ENCODE results near the gene SBNO1. TPM values are rescaled to one million over a fixed set of nuclear protein-coding genes. Genes with fewer than 3 reads are reported as not detected.
"Not testable (repeated sequence)": the region's sequence is repeated elsewhere in the genome, so short reads cannot be mapped to it uniquely, and the experiment has no call there.

SBNO1 gene
- total RNA-seq, 1 donor = 38.6 TPM

DNA sequence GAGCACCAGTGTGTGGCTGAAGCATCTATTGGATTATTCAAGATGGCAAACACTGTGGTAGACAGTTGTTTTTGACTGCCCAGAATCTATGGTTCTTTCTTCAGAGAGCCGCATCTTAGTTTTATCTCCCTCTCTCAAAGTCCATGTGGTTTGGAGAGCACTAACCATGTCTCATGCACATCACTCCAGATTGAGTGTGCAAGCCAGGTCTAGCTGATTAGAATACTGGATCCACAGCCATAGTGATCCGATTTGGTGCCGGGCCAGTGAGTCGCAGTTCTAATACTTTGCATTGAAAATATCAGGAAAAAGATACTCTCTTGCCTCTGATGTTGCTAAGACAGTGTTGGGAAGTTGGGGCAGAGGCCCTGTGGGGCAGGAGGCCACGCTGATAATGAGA lies 4.6 kb upstream of the SBNO1 start:
- H3K4me3 ChIP-seq (ENCODE audit: low read depth, low read length) = no peak overlapping the region
- no peak for DNase-seq (ENCODE audit: low read depth)
- TF ChIP-seq, protein P1, sequence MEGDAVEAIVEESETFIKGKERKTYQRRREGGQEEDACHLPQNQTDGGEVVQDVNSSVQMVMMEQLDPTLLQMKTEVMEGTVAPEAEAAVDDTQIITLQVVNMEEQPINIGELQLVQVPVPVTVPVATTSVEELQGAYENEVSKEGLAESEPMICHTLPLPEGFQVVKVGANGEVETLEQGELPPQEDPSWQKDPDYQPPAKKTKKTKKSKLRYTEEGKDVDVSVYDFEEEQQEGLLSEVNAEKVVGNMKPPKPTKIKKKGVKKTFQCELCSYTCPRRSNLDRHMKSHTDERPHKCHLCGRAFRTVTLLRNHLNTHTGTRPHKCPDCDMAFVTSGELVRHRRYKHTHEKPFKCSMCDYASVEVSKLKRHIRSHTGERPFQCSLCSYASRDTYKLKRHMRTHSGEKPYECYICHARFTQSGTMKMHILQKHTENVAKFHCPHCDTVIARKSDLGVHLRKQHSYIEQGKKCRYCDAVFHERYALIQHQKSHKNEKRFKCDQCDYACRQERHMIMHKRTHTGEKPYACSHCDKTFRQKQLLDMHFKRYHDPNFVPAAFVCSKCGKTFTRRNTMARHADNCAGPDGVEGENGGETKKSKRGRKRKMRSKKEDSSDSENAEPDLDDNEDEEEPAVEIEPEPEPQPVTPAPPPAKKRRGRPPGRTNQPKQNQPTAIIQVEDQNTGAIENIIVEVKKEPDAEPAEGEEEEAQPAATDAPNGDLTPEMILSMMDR (IDR thresholded peaks at IDR 0.05; ENCODE audit: insufficient read depth, low read length) = no peak

DNA sequence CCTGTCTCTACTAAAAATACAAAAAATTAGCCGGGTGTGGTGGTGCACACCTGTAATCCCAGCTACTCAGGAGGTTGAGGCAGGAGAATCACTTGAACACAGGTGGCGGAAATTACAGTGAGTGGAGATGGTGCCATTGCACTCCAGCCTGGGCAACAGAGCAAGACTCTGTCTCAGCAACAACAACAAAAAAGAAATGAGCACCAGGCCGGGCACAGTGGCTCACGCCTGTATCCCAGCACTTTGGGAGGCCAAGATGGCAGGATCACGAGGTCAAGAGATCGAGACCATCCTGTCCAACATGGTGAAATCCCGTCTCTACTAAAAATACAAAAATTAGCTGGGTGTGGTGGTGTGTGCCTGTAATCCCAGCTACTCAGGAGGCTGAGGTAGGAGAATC lies 3.8 kb upstream of the SBNO1 start:
- DNase-seq (ENCODE audit: low read depth); H3K4me3 ChIP-seq (ENCODE audit: low read depth, low read length): not testable (repeated sequence)

- peak; percentile 17 for DNase-seq (ENCODE audit: low read depth)
- no peak overlapping the region for H3K4me3 ChIP-seq (ENCODE audit: low read depth, low read length)
- TF ChIP-seq, protein P1 (IDR thresholded peaks at IDR 0.05; ENCODE audit: insufficient read depth, low read length) = no peak
Measured at GRCh38 chr12:123367511-123367910, 2.9 kb upstream of the SBNO1 start.

GRCh38 chr12:123365025-123365917 lies 624 bp upstream of the SBNO1 start:
- H3K4me3 ChIP-seq (ENCODE audit: low read depth, low read length) = peak overlapping the region; percentile 74
- TF ChIP-seq, protein P1 (IDR thresholded peaks at IDR 0.05; ENCODE audit: insufficient read depth, low read length) = peak; percentile 92
- peak; percentile 99 for DNase-seq (ENCODE audit: low read depth)

GRCh38 chr12:123363740-123364531 lies 711 bp downstream of the SBNO1 start:
- DNase-seq (ENCODE audit: low read depth) = no peak
- TF ChIP-seq, protein P1 (IDR thresholded peaks at IDR 0.05; ENCODE audit: insufficient read depth, low read length) = no peak
- peak overlapping the region; percentile 83 for H3K4me3 ChIP-seq (ENCODE audit: low read depth, low read length)

DNA sequence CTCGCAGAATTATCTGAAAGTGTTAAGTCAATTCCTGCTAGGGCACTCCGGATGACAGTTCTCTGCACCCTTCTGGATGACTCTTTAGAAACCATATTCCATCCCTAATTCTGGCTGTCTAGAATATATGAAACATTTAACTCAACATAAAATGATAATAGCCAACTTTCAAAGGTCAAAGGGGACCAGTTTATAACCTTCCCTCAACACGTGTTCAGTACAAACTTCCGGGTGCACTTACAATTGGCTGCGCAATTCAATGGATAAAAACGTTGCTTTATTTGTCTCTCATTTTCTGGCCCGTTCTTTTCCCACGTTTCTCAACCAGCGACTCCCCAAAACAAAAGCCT lies 1.3 kb downstream of the SBNO1 start:
- peak; percentile 20 for DNase-seq (ENCODE audit: low read depth)
- peak overlapping the region; percentile 83 for H3K4me3 ChIP-seq (ENCODE audit: low read depth, low read length)
- TF ChIP-seq, protein P1 (IDR thresholded peaks at IDR 0.05; ENCODE audit: insufficient read depth, low read length) = no peak

DNA sequence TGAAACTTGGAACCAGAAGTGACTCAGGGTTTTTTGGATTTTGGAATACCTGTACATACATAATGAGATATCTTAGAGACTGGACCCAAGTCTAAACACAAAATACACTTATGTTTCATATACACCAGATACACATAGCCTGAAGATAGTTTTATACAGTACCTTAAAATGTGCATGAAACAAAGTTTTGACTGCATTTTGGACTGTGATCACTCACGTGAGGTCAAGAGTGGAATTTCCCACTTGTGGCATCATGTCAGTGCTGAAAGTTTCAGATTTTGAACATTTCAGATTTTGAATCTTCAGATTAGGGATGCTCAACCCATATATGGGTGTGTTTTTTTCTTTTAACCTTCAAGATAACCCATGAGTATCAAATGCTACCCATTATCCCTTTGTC lies 6.6 kb downstream of the SBNO1 start:
- TF ChIP-seq, protein P1 (IDR thresholded peaks at IDR 0.05; ENCODE audit: insufficient read depth, low read length) = no peak
- no peak for DNase-seq (ENCODE audit: low read depth)
- no peak overlapping the region for H3K4me3 ChIP-seq (ENCODE audit: low read depth, low read length)
